HFFc6 (cell line): ENCODE measurements around the gene EMC8. TPM values are rescaled to one million over a fixed set of nuclear protein-coding genes. Genes with fewer than 3 reads are reported as not detected.

Source experiments
- DNase-seq: peaks from one replicate; pipeline ENCODE4 v3.0.0-alpha.2; 2018
- H3K27ac Mint-ChIP-seq: 2 replicates; pipeline ENCODE4 v1.8.0; 2020; ENCODE audit warnings: mild to moderate bottlenecking, mixed read lengths
- H3K27me3 Mint-ChIP-seq: 2 replicates; pipeline ENCODE4 v1.8.0; 2021; ENCODE audit warnings: mild to moderate bottlenecking, moderate library complexity, mixed read lengths; ENCODE audit not compliant: insufficient read depth
- H3K36me3 Mint-ChIP-seq: 2 replicates; pipeline ENCODE4 v1.8.0; 2021; ENCODE audit warnings: low read depth, mixed read lengths
- H3K4me1 Mint-ChIP-seq: 2 replicates; pipeline ENCODE4 v1.8.0; 2020; ENCODE audit warnings: low read depth, mixed read lengths
- H3K4me3 Mint-ChIP-seq: 2 replicates; pipeline ENCODE4 v1.8.0; 2020; ENCODE audit warnings: mild to moderate bottlenecking, moderate library complexity, mixed read lengths
- H3K9me3 Mint-ChIP-seq: 2 replicates; pipeline ENCODE4 v1.8.0; 2020; ENCODE audit warnings: mild to moderate bottlenecking, mixed read lengths
- total RNA-seq, 6 experiments: library from RNA; stranded (reverse); fragmentation: NEBNext Ultra II Directional; extraction: Animal tissue kit (Norgen Biotek cat#: 25700); gene quantifications; 2 replicates in 1 of 6; 3 replicates in 5 of 6; pipeline ENCODE4 v1.2.3, GENCODE V29; 2021
- TF ChIP-seq, protein P1 (sequence below): fragments of 200-600 bp; sonication (generic); IDR thresholded peaks from 2 replicates; pipeline ENCODE4 v1.5.0; 2021; ENCODE audit warnings: antibody characterized with exemption, mild to moderate bottlenecking

The EMC8 gene
- total RNA-seq, 6 experiments from 2014 or later: 31.7 to 38.4 (median 36.6) TPM

DNA sequence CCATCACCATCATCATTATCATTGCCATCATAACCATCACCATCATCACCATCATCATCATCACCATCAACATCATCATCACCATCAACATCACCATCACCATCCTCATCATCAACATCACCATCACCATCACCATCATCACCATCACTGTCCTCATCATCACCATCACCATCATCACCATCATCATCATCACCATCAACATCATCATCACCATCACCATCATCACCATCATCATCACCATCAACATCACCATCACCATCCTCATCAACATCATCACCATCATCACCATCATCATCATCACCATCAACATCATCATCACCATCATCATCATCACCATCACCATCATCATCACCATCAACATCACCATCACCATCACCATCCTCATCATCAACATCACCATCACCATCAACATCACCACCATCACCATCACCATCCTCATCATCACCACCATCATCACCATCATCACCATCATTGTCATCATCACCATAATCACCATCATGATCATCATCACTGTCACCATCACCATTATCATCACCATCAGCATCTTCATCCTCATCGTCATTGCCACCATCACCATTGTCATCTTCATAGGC, 24.1 kb upstream of the EMC8 start:
- TF ChIP-seq, protein P1, sequence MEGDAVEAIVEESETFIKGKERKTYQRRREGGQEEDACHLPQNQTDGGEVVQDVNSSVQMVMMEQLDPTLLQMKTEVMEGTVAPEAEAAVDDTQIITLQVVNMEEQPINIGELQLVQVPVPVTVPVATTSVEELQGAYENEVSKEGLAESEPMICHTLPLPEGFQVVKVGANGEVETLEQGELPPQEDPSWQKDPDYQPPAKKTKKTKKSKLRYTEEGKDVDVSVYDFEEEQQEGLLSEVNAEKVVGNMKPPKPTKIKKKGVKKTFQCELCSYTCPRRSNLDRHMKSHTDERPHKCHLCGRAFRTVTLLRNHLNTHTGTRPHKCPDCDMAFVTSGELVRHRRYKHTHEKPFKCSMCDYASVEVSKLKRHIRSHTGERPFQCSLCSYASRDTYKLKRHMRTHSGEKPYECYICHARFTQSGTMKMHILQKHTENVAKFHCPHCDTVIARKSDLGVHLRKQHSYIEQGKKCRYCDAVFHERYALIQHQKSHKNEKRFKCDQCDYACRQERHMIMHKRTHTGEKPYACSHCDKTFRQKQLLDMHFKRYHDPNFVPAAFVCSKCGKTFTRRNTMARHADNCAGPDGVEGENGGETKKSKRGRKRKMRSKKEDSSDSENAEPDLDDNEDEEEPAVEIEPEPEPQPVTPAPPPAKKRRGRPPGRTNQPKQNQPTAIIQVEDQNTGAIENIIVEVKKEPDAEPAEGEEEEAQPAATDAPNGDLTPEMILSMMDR: no peak
- no peaks in the 10 kb centered on the region for H3K9me3 Mint-ChIP-seq
- H3K4me1 Mint-ChIP-seq: no peaks in the 10 kb centered on the region
- no peak overlapping the region for H3K4me3 Mint-ChIP-seq
- no peaks in the 10 kb centered on the region for H3K36me3 Mint-ChIP-seq
- no peak for DNase-seq
- no peak overlapping the region for H3K27ac Mint-ChIP-seq
- peaks cover 28% of the 10 kb centered on the region for H3K27me3 Mint-ChIP-seq

DNA sequence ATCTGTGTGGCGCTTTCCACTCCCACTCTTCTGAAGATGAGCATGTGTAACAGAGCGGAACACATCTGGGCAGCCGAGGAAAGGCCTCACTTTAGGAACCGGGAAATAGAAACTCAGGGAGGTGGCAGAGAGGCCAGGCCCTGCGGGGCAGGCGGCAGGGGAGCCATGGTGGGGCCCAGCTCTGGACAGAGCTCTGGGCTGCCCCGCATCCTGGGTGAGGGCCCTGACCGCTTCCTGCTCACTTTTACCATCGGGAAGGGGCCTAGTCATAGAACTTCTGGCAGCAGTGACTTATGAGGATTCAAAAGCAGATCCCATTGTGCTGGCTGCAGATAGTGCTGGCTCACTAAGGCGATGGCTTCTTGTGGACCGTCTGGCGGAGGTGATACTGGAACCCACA, 22.8 kb upstream of the EMC8 start:
- Mint-ChIP-seq H3K36me3 (no peaks in the 10 kb centered on the region), H3K9me3 (no peaks in the 10 kb centered on the region), H3K4me1 (no peaks in the 10 kb centered on the region), H3K4me3 (no peak overlapping the region), H3K27me3 (peaks cover 31% of the 10 kb centered on the region), H3K27ac (no peak overlapping the region)
- TF ChIP-seq, protein P1: no peak
- DNase-seq: no peak

DNA sequence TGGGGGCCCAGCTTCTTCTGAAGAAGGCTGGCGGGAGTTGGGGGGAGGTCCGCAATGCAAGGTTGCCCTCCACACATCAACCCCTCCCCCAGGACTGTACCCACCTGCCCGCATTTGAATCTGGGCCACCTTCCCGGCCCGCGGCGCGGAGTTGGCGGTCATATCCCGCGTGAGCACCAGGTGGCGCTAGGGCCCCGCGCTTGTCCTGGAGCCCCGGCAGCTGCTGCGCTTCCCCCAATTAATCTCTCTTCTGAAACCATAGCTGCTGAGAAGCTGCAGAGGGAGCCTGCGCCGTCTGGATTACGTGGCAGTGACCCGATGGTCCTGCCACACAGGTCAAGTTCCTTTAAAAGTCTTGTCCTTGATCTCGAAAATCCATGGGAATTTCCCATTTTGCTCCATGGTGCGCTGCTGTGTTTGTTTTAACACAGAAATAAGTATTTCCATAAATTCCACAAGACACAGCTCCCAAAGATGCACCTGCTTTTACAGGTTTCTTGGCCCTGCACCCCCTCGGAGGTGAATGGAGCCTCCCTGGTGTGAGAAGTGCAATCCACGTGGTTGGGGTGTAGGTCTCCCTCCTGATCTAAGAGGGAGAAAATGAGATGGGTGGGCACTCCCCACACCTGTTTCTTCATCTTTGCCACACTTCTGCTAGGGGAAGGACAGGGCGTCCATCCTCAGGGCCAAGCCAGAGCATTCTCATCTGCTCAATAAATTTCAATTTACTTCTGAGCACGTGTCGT, 22.2 kb upstream of the EMC8 start:
- peaks cover 30% of the 10 kb centered on the region for H3K27me3 Mint-ChIP-seq
- TF ChIP-seq, protein P1: peak; percentile 99

DNA sequence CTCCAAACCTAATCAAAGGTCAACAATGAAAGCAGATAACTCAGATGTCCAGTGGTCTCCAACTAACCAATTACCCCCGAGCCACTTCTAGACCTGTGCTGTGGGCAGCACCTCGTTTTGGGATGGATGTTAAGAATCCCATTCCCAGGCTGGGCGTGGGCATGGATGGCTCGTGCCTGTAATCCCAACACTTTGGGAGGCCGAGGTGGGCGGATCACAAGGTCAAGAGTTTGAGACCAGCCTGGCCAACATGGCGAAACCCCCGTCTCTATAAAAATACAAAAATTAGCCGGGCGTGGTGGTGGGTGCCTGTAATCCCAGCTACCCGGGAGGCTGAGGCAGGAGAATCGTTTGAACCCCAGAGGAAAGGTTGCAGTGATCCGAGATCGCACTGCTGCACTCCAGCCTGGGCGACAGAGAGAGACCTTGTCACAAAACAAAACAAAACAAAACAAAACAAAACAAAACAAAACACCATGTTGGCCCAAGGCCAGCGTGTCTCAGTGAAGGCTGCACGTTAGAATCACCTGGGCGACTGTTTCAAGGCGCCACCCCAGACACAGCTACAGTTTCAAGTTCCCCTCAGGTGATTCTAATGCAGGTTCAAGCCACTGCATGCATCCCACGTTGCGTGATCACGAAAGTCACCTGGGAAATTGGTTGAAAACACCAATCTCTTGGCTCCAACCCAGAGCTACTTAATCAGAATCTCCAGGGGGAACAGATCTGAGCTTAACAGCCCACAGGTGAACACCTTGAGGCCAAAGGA, 21.4 kb upstream of the EMC8 start:
- Mint-ChIP-seq H3K4me3 (no peak overlapping the region), H3K9me3 (no peaks in the 10 kb centered on the region), H3K36me3 (no peaks in the 10 kb centered on the region), H3K27ac (no peak overlapping the region), H3K27me3 (peaks cover 29% of the 10 kb centered on the region), H3K4me1 (no peaks in the 10 kb centered on the region)
- DNase-seq: no peak
- TF ChIP-seq, protein P1: no peak

More for the DNA sequence above, 22.2 kb upstream of the EMC8 start:
- no peaks in the 10 kb centered on the region for H3K9me3 Mint-ChIP-seq
- H3K27ac Mint-ChIP-seq: no peak overlapping the region
- no peaks in the 10 kb centered on the region for H3K4me1 Mint-ChIP-seq
- DNase-seq: peak; percentile 74
- H3K4me3 Mint-ChIP-seq: no peak overlapping the region
- no peaks in the 10 kb centered on the region for H3K36me3 Mint-ChIP-seq

DNA sequence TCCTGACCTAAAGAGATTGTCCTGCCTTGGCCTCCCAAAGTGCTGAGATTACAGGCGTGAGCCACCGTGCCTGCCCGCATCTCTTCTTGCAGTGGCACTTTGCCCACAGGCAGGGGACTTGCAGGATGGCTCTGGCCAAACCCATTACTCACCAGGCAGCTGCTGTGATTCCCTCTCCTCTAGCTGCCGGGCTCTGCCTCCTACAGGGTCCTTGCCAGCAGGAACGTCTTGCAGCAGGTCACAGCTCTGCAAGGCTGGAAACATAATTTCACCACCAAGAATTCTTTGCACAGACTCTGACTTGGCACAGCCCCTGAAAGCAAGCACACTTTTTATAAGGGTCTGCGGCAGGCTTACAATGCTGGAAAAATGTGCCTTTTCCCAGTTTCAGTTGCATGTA, 20.4 kb upstream of the EMC8 start:
- H3K4me3 Mint-ChIP-seq: no peak overlapping the region
- H3K27me3 Mint-ChIP-seq: peaks cover 22% of the 10 kb centered on the region
- TF ChIP-seq, protein P1: no peak
- H3K27ac Mint-ChIP-seq: no peak overlapping the region
- DNase-seq: no peak
- no peaks in the 10 kb centered on the region for H3K36me3 Mint-ChIP-seq
- H3K4me1 Mint-ChIP-seq: no peaks in the 10 kb centered on the region
- no peaks in the 10 kb centered on the region for H3K9me3 Mint-ChIP-seq
